H9 (cell line): ENCODE data around the gene KAZN. TPM values are rescaled to one million over a fixed set of nuclear protein-coding genes. Genes with fewer than 3 reads are reported as not detected.

Source experiments
- DNase-seq: peaks from one replicate; pipeline ENCODE4 v3.0.0-alpha.2; 2017
- H2AFZ ChIP-seq: one replicate; pipeline ENCODE4 v1.6.1; 2013; ENCODE audit warnings: mild to moderate bottlenecking, low read length, control low read depth, moderate library complexity
- H2AK5ac ChIP-seq: 2 replicates; pipeline ENCODE4 v1.6.1; 2013; ENCODE audit warnings: low read length, control low read depth, mixed read lengths; ENCODE audit not compliant: insufficient read length
- H2BK120ac ChIP-seq: one replicate; pipeline ENCODE4 v1.6.1; 2013; ENCODE audit warnings: low read depth, mild to moderate bottlenecking, low read length, control low read depth, inconsistent platforms; ENCODE audit not compliant: poor library complexity, severe bottlenecking
- H2BK12ac ChIP-seq: 2 replicates; pipeline ENCODE4 v1.6.1; 2013; ENCODE audit warnings: low read length, control low read depth, mixed read lengths, low read depth; ENCODE audit not compliant: insufficient read length
- H2BK15ac ChIP-seq: 2 replicates; pipeline ENCODE4 v1.6.1; 2013; ENCODE audit warnings: low read depth, low read length, control low read depth
- H2BK20ac ChIP-seq: one replicate; pipeline ENCODE4 v1.6.1; 2013; ENCODE audit warnings: low read depth, mild to moderate bottlenecking, low read length, control low read depth, inconsistent platforms; ENCODE audit not compliant: poor library complexity, severe bottlenecking
- H2BK5ac ChIP-seq: 2 replicates; pipeline ENCODE4 v1.6.1; 2013; ENCODE audit warnings: low read length, control low read depth, mixed read lengths; ENCODE audit not compliant: insufficient read length
- H3K14ac ChIP-seq: 2 replicates; pipeline ENCODE4 v1.6.1; 2013; ENCODE audit warnings: low read length, control low read depth; ENCODE audit not compliant: insufficient read depth
- H3K18ac ChIP-seq: 2 replicates; pipeline ENCODE4 v1.6.1; 2013; ENCODE audit warnings: low read depth, mild to moderate bottlenecking, mixed read lengths, low read length, control low read depth; ENCODE audit not compliant: insufficient read length
- H3K23ac ChIP-seq: 2 replicates; pipeline ENCODE4 v1.6.1; 2013; ENCODE audit warnings: low read length, control low read depth, mixed read lengths, low read depth; ENCODE audit not compliant: insufficient read length
- H3K23me2 ChIP-seq: 2 replicates; pipeline ENCODE4 v1.6.1; 2013; ENCODE audit warnings: low read depth, mild to moderate bottlenecking, mixed read lengths, low read length, control low read depth; ENCODE audit not compliant: insufficient read length, poor library complexity, severe bottlenecking
- H3K27ac ChIP-seq: 2 replicates; pipeline ENCODE4 v1.5.1; 2013; ENCODE audit warnings: low read length, control low read depth, mixed read lengths, low read depth; ENCODE audit not compliant: insufficient read length
- H3K27me3 ChIP-seq: 2 replicates; pipeline ENCODE4 v1.6.1; 2013; ENCODE audit warnings: low read length, control low read depth, inconsistent platforms; ENCODE audit not compliant: insufficient read depth
- H3K4ac ChIP-seq: 2 replicates; pipeline ENCODE4 v1.6.1; 2013; ENCODE audit warnings: low read depth, mild to moderate bottlenecking, control low read depth, inconsistent platforms, low read length, moderate library complexity
- H3K4me1 ChIP-seq: 2 replicates; pipeline ENCODE4 v1.6.1; 2013; ENCODE audit warnings: low read length, control low read depth, inconsistent platforms; ENCODE audit not compliant: insufficient read depth
- H3K4me2 ChIP-seq: 2 replicates; pipeline ENCODE4 v1.6.1; 2013; ENCODE audit warnings: low read length, control low read depth, mixed read lengths; ENCODE audit not compliant: insufficient read length, insufficient read depth
- H3K56ac ChIP-seq: 2 replicates; pipeline ENCODE4 v1.6.1; 2013; ENCODE audit warnings: low read depth, mild to moderate bottlenecking, mixed read lengths, low read length, control low read depth; ENCODE audit not compliant: insufficient read length
- H3K79me1 ChIP-seq: 2 replicates; pipeline ENCODE4 v1.6.1; 2013; ENCODE audit warnings: low read depth, mild to moderate bottlenecking, moderate library complexity, low read length, control low read depth, inconsistent platforms; ENCODE audit not compliant: insufficient read depth, poor library complexity, severe bottlenecking
- H3K79me2 ChIP-seq: 2 replicates; pipeline ENCODE4 v1.6.1; 2013; ENCODE audit warnings: low read length, control low read depth, inconsistent platforms; ENCODE audit not compliant: insufficient read depth
- H3K9ac ChIP-seq: 2 replicates; pipeline ENCODE4 v1.6.1; 2013; ENCODE audit warnings: low read length, control low read depth, mixed read lengths; ENCODE audit not compliant: insufficient read length; ENCODE audit errors: extremely low read depth
- H3K9me3 ChIP-seq: one replicate; pipeline ENCODE4 v1.6.1; 2013; ENCODE audit warnings: low read depth, low read length, inconsistent platforms; ENCODE audit not compliant: control insufficient read depth
- H3T11ph ChIP-seq: one replicate; pipeline ENCODE4 v1.6.1; 2013; ENCODE audit warnings: mild to moderate bottlenecking, low read length, control low read depth, inconsistent platforms
- H4K20me1 ChIP-seq: one replicate; pipeline ENCODE4 v1.6.1; 2013; ENCODE audit not compliant: control insufficient read depth, insufficient read length, insufficient read depth
- H4K5ac ChIP-seq: 2 replicates; pipeline ENCODE4 v1.6.1; 2013; ENCODE audit warnings: low read depth, mild to moderate bottlenecking, mixed read lengths, low read length, control low read depth; ENCODE audit not compliant: insufficient read length
- H4K8ac ChIP-seq: replicated peaks from 2 replicates; pipeline ENCODE4 v1.6.1; 2013; ENCODE audit warnings: low read length, control low read depth, mixed read lengths, low read depth; ENCODE audit not compliant: insufficient read length
- H4K91ac ChIP-seq: 2 replicates; pipeline ENCODE4 v1.6.1; 2013; ENCODE audit warnings: low read depth, mild to moderate bottlenecking, moderate library complexity, mixed read lengths, low read length, control low read depth; ENCODE audit not compliant: insufficient read length
- H3K27ac Mint-ChIP-seq, 3 experiments: 2 replicates in 2 of 3; 3 replicates in 1 of 3; pipeline ENCODE4 v1.8.0; 2020 to 2021; ENCODE audit warnings: mixed read lengths in 3 of 3, mild to moderate bottlenecking in 1 of 3, moderate library complexity in 1 of 3
- H3K27me3 Mint-ChIP-seq: 2 replicates; pipeline ENCODE4 v1.8.0; 2021; ENCODE audit warnings: low read depth, mild to moderate bottlenecking, moderate library complexity, mixed read lengths
- H3K36me3 Mint-ChIP-seq, 3 experiments: 2 replicates in 2 of 3; 3 replicates in 1 of 3; pipeline ENCODE4 v1.8.0; 2020 to 2021; ENCODE audit warnings: low read depth in 3 of 3, mixed read lengths in 3 of 3; ENCODE audit not compliant: insufficient read depth in 1 of 3
- H3K4me1 Mint-ChIP-seq, 2 experiments: 2 replicates each; pipeline ENCODE4 v1.8.0; 2020; ENCODE audit warnings: mixed read lengths in 2 of 2
- H3K4me3 Mint-ChIP-seq, 2 experiments: 2 replicates in 1 of 2; 3 replicates in 1 of 2; pipeline ENCODE4 v1.8.0; 2020 to 2021; ENCODE audit warnings: mild to moderate bottlenecking in 2 of 2, mixed read lengths in 2 of 2, moderate library complexity in 1 of 2
- H3K9me3 Mint-ChIP-seq, 2 experiments: 2 replicates in 1 of 2; 3 replicates in 1 of 2; pipeline ENCODE4 v1.8.0; 2020; ENCODE audit warnings: mild to moderate bottlenecking in 2 of 2, mixed read lengths in 2 of 2, moderate library complexity in 1 of 2
- WGBS: extraction: QIAGEN DNeasy Blood & Tissue Kit; methylation state at CpG from one replicate; pipeline ENCODE4 v1.1.7; 2013; ENCODE audit warnings: missing lambda C conversion rate, low lambda C conversion rate, mixed read lengths; ENCODE audit not compliant: insufficient read length; ENCODE audit errors: extremely low coverage; 5-methylcytosine and 5-hydroxymethylcytosine counted together
- total RNA-seq: library from RNA; stranded (reverse); gene quantifications from 2 replicates; pipeline ENCODE4 v1.2.1, GENCODE V29; 2021
- TF ChIP-seq, protein P1 (sequence below): fragments of 200-600 bp; sonication (generic); conservative IDR thresholded peaks from 3 replicates; pipeline ENCODE4 v1.8.0; 2021; ENCODE audit warnings: antibody characterized with exemption, mild to moderate bottlenecking

The KAZN gene
- total RNA-seq, 1 experiment from 2014 or later, result 7.6 TPM

GRCh38 chr1:14706631-14707030 is 108.1 kb downstream of the KAZN start:
- H3K27ac Mint-ChIP-seq, result no peak overlapping the region
- H4K8ac ChIP-seq, result no peak overlapping the region
- H3K4me3 Mint-ChIP-seq, result no peak overlapping the region
- H4K20me1 ChIP-seq, result peaks cover 3% of the 10 kb centered on the region
- H3K4me1 Mint-ChIP-seq, result peaks cover 17 to 21% of the 10 kb centered on the region in 2 experiments
- H3K4me1 ChIP-seq, result 0 out of 2 replicates have a peak, but pooled peaks cover 3% of the 10 kb centered on the region
- no peak overlapping the region for H2BK12ac ChIP-seq
- H2BK120ac ChIP-seq, result no peak overlapping the region
- H3K27me3 Mint-ChIP-seq, result peaks cover 3% of the 10 kb centered on the region
- H2BK5ac ChIP-seq, result no peak overlapping the region
- peaks cover 5% of the 10 kb centered on the region; the same call in 1 of the 2 replicates for H3K79me2 ChIP-seq
- WGBS, result no CpG with 5 or more reads among the region's 5 CpGs
- no peak overlapping the region for H2BK20ac ChIP-seq
- H3K27ac ChIP-seq, result no peak overlapping the region
- no peak overlapping the region for H2BK15ac ChIP-seq
- H3K18ac ChIP-seq, result no peak overlapping the region
- no peak overlapping the region for H3K14ac ChIP-seq
- H3K79me1 ChIP-seq, result no peaks in the 10 kb centered on the region
- H2AFZ ChIP-seq, result no peak overlapping the region
- DNase-seq, result no peak
- H3K9ac ChIP-seq, result no peak overlapping the region
- H3K36me3 Mint-ChIP-seq, result peaks cover 20 to 33% (median 24%) of the 10 kb centered on the region in 3 experiments
- peaks cover 30 to 40% of the 10 kb centered on the region in 2 experiments for H3K9me3 Mint-ChIP-seq
- no peak overlapping the region for H4K91ac ChIP-seq
- H3K9me3 ChIP-seq, result peaks cover 18% of the 10 kb centered on the region
- H3K23ac ChIP-seq, result no peak overlapping the region
- no peak overlapping the region for H2AK5ac ChIP-seq
- no peaks in the 10 kb centered on the region for H3K27me3 ChIP-seq
- no peak overlapping the region for H3K56ac ChIP-seq
- no peak overlapping the region for H4K5ac ChIP-seq
- TF ChIP-seq, protein P1, sequence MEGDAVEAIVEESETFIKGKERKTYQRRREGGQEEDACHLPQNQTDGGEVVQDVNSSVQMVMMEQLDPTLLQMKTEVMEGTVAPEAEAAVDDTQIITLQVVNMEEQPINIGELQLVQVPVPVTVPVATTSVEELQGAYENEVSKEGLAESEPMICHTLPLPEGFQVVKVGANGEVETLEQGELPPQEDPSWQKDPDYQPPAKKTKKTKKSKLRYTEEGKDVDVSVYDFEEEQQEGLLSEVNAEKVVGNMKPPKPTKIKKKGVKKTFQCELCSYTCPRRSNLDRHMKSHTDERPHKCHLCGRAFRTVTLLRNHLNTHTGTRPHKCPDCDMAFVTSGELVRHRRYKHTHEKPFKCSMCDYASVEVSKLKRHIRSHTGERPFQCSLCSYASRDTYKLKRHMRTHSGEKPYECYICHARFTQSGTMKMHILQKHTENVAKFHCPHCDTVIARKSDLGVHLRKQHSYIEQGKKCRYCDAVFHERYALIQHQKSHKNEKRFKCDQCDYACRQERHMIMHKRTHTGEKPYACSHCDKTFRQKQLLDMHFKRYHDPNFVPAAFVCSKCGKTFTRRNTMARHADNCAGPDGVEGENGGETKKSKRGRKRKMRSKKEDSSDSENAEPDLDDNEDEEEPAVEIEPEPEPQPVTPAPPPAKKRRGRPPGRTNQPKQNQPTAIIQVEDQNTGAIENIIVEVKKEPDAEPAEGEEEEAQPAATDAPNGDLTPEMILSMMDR, result no peak
- no peak overlapping the region for H3T11ph ChIP-seq
- no peaks in the 10 kb centered on the region for H3K23me2 ChIP-seq
- no peak overlapping the region for H3K4ac ChIP-seq
- H3K4me2 ChIP-seq, result no peak overlapping the region
